CD4-positive, alpha-beta memory T cell (primary cell): Measurements from ENCODE around the gene DKKL1. TPM values are rescaled to one million over a fixed set of nuclear protein-coding genes. Genes with fewer than 3 reads are reported as not detected.

ENCODE experiments used
- CTCF ChIA-PET: fragments of 350-600 bp; sonication (Branson Sonifier 250); formaldehyde crosslinking; loops from one replicate; lab custom pipeline; 2021; ENCODE audit warnings: inconsistent platforms; ENCODE audit not compliant: partially characterized antibody; lab: Charles Lee
- POLR2A ChIA-PET: fragments of 350-600 bp; sonication (Branson Sonifier 250); formaldehyde crosslinking; loops from one replicate; lab custom pipeline; 2021; ENCODE audit not compliant: partially characterized antibody; lab: Charles Lee
- DNase-seq, 5 donors: peaks; one replicate each; pipeline versions ENCODE4 v3.0.0 to v3.0.0-alpha.2; 2020 to 2022; ENCODE audit warnings: mixed read lengths in 1 of 5
- H3K27ac ChIP-seq: one replicate; pipeline ENCODE4 v1.7.0; 2013; ENCODE audit warnings: low read depth, low read length
- H3K27me3 ChIP-seq: 2 replicates; pipeline ENCODE4 v1.7.0; 2013; ENCODE audit warnings: mild to moderate bottlenecking, low read length, moderate library complexity; ENCODE audit not compliant: insufficient read depth
- H3K36me3 ChIP-seq: 2 replicates; pipeline ENCODE4 v1.7.0; 2013; ENCODE audit warnings: mild to moderate bottlenecking, low read length, moderate library complexity; ENCODE audit not compliant: insufficient read depth
- H3K4me1 ChIP-seq: 2 replicates; pipeline ENCODE4 v1.7.0; 2013; ENCODE audit warnings: mild to moderate bottlenecking, low read length, moderate library complexity; ENCODE audit not compliant: insufficient read depth
- H3K4me3 ChIP-seq, 2 donors: one replicate each; pipeline ENCODE4 v1.7.0; 2013; ENCODE audit warnings: low read length in 2 of 2, mild to moderate bottlenecking in 1 of 2
- H3K9me3 ChIP-seq, 2 donors: one replicate each; pipeline ENCODE4 v1.7.0; 2013; ENCODE audit warnings: low read length in 2 of 2, control low read depth in 1 of 2; ENCODE audit not compliant: control insufficient read depth in 1 of 2
- H3K27ac Mint-ChIP-seq, 7 donors: one replicate each; pipeline ENCODE4 v1.8.0; 2020 to 2021; ENCODE audit warnings: mixed read lengths in 7 of 7, mild to moderate bottlenecking in 6 of 7, inconsistent platforms in 3 of 7, moderate library complexity in 3 of 7
- H3K27me3 Mint-ChIP-seq, 2 donors: one replicate each; pipeline ENCODE4 v1.8.0; 2020 to 2021; ENCODE audit warnings: mixed read lengths in 2 of 2
- H3K36me3 Mint-ChIP-seq, 2 donors: one replicate each; pipeline ENCODE4 v1.8.0; 2020 to 2021; ENCODE audit warnings: mixed read lengths in 2 of 2, inconsistent platforms in 1 of 2, mild to moderate bottlenecking in 1 of 2
- H3K4me1 Mint-ChIP-seq, 4 donors: one replicate each; pipeline ENCODE4 v1.8.0; 2020 to 2021; ENCODE audit warnings: mixed read lengths in 4 of 4, mild to moderate bottlenecking in 1 of 4
- H3K4me3 Mint-ChIP-seq, 8 donors: one replicate each; pipeline ENCODE4 v1.8.0; 2020 to 2021; ENCODE audit warnings: mixed read lengths in 8 of 8, mild to moderate bottlenecking in 7 of 8, moderate library complexity in 6 of 8, inconsistent platforms in 3 of 8
- H3K9me3 Mint-ChIP-seq, 8 donors: one replicate each; pipeline ENCODE4 v1.8.0; 2020 to 2021; ENCODE audit warnings: mixed read lengths in 8 of 8, mild to moderate bottlenecking in 5 of 8, inconsistent platforms in 3 of 8, moderate library complexity in 1 of 8
- intact Hi-C: fragments of 100-400 bp; cut with micrococcal nuclease; formaldehyde crosslinking; loops from one replicate; pipeline ENCODE4 v1.15.1; 2023
- polyA plus RNA-seq, 2 donors: library from polyadenylated mRNA; unstranded; fragments of 300-500 nt; fragmentation: Illumina TruSeq; gene quantifications; one replicate each; pipeline ENCODE4 v1.2.3, GENCODE V29; 2021
- total RNA-seq, 2 experiments: library from RNA; stranded (reverse); gene quantifications; one replicate each; pipeline ENCODE4 v1.2.3, GENCODE V29; 2021

Gene DKKL1
- total and polyA plus RNA-seq, 4 experiments from 2014 or later: not detected

GRCh38 chr19:49337267-49338022 is 26.2 kb upstream of the DKKL1 start:
- peaks cover 38 to 66% (median 51%) of the 10 kb centered on the region in 4 donors for H3K4me1 Mint-ChIP-seq
- ChIA-PET POLR2A (interaction anchor here (1.5 kb wide), 1 partner anchor 9 kb away, joined by 4 read pairs; no protein-coding TSS in a partner anchor), CTCF (interaction anchor here (1.0 to 1.5 kb wide), 4 partner anchors 36 to 111 kb away, joined by 3 to 4 read pairs (median 4); no protein-coding TSS in a partner anchor)
- DNase-seq: no peak
- intact Hi-C loops: no loop called here
- Histone ChIP-seq H3K9me3 (no peaks in the 10 kb centered on the region), H3K4me3 (no peak overlapping the region), H3K4me1 (peaks cover 61% of the 10 kb centered on the region), H3K27me3 (no peaks in the 10 kb centered on the region), H3K27ac (peak overlapping the region; percentile 38), H3K36me3 (peaks cover 7% of the 10 kb centered on the region)
- peak overlapping the region in 6 of 7 donors; percentile 61 to 95 (median 80) for H3K27ac Mint-ChIP-seq
- peaks cover 33 to 45% of the 10 kb centered on the region in 2 donors for H3K36me3 Mint-ChIP-seq
- H3K27me3 Mint-ChIP-seq: no peaks in the 10 kb centered on the region
- H3K4me3 Mint-ChIP-seq: peak overlapping the region; percentile 32 to 100 (median 62)
- H3K9me3 Mint-ChIP-seq: no peaks in the 10 kb centered on the region

- no peaks in the 10 kb centered on the region for H3K9me3 Mint-ChIP-seq
- H3K4me3 Mint-ChIP-seq: peak overlapping the region in 2 of 8 donors; percentile 30 to 46
- peaks cover 33 to 50% of the 10 kb centered on the region in 2 donors for H3K36me3 Mint-ChIP-seq
- CTCF ChIA-PET: interaction anchor here (1.0 to 1.5 kb wide), 3 partner anchors 37 to 111 kb away, joined by 3 to 4 read pairs (median 4); no protein-coding TSS in a partner anchor
- H3K4me1 Mint-ChIP-seq: peaks cover 40 to 65% (median 48%) of the 10 kb centered on the region in 4 donors
- Histone ChIP-seq H3K36me3 (peaks cover 7% of the 10 kb centered on the region), H3K27ac (no peak overlapping the region), H3K9me3 (no peaks in the 10 kb centered on the region), H3K4me1 (peaks cover 54% of the 10 kb centered on the region), H3K4me3 (no peak overlapping the region), H3K27me3 (no peaks in the 10 kb centered on the region)
- H3K27me3 Mint-ChIP-seq: no peaks in the 10 kb centered on the region
- peak overlapping the region in 4 of 7 donors; percentile 29 to 47 (median 42) for H3K27ac Mint-ChIP-seq
- intact Hi-C loops: no loop called here
- no peak for DNase-seq
- POLR2A ChIA-PET: no interaction called here
Measured at GRCh38 chr19:49338023-49338677, 25.5 kb upstream of the DKKL1 start.

- Histone ChIP-seq H3K4me1 (peaks cover 47% of the 10 kb centered on the region), H3K27ac (no peak overlapping the region), H3K9me3 (no peaks in the 10 kb centered on the region), H3K4me3 (no peak overlapping the region), H3K27me3 (no peaks in the 10 kb centered on the region), H3K36me3 (peaks cover 7% of the 10 kb centered on the region)
- Mint-ChIP-seq H3K27ac (peak overlapping the region in 3 of 7 donors; percentile 19 to 44 (median 39)), H3K36me3 (peaks cover 33 to 48% of the 10 kb centered on the region in 2 donors), H3K9me3 (no peaks in the 10 kb centered on the region), H3K27me3 (no peaks in the 10 kb centered on the region), H3K4me1 (peaks cover 34 to 59% (median 42%) of the 10 kb centered on the region in 4 donors), H3K4me3 (peak overlapping the region in 3 of 8 donors; percentile 20 to 35 (median 30))
- ChIA-PET POLR2A (no interaction called here), CTCF (no interaction called here)
- intact Hi-C loops: no loop called here
- no peak for DNase-seq
Measured at GRCh38 chr19:49338691-49339300, 24.9 kb upstream of the DKKL1 start.

GRCh38 chr19:49339301-49340068 is 24.2 kb upstream of the DKKL1 start:
- intact Hi-C loops: no loop called here
- Mint-ChIP-seq H3K27ac (peak overlapping the region in 2 of 7 donors; percentile 41 to 44), H3K4me3 (no peak overlapping the region), H3K36me3 (peaks cover 33 to 44% of the 10 kb centered on the region in 2 donors), H3K9me3 (no peaks in the 10 kb centered on the region), H3K27me3 (no peaks in the 10 kb centered on the region), H3K4me1 (peaks cover 28 to 53% (median 36%) of the 10 kb centered on the region in 4 donors)
- H3K27me3 ChIP-seq: no peaks in the 10 kb centered on the region
- POLR2A ChIA-PET: no interaction called here
- peaks cover 7% of the 10 kb centered on the region for H3K36me3 ChIP-seq
- H3K4me3 ChIP-seq: no peak overlapping the region
- CTCF ChIA-PET: no interaction called here
- no peaks in the 10 kb centered on the region for H3K9me3 ChIP-seq
- DNase-seq: no peak
- H3K4me1 ChIP-seq: peaks cover 40% of the 10 kb centered on the region
- no peak overlapping the region for H3K27ac ChIP-seq

- Mint-ChIP-seq H3K27ac (peak overlapping the region in 6 of 7 donors; percentile 3 to 81 (median 70)), H3K36me3 (peaks cover 33 to 43% of the 10 kb centered on the region in 2 donors), H3K9me3 (no peaks in the 10 kb centered on the region), H3K27me3 (no peaks in the 10 kb centered on the region), H3K4me3 (peak overlapping the region in 1 of 8 donors; percentile 23), H3K4me1 (peaks cover 30 to 50% (median 35%) of the 10 kb centered on the region in 4 donors)
- H3K27ac ChIP-seq: no peak overlapping the region
- H3K27me3 ChIP-seq: no peaks in the 10 kb centered on the region
- intact Hi-C loops: no loop called here
- DNase-seq: no peak
- H3K4me3 ChIP-seq: no peak overlapping the region
- peaks cover 33% of the 10 kb centered on the region for H3K4me1 ChIP-seq
- POLR2A ChIA-PET: interaction anchor here (0.6 kb wide), 1 partner anchor 27 kb away, joined by 3 read pairs; no protein-coding TSS in a partner anchor
- H3K36me3 ChIP-seq: peaks cover 7% of the 10 kb centered on the region
- CTCF ChIA-PET: no interaction called here
- no peaks in the 10 kb centered on the region for H3K9me3 ChIP-seq
Measured at GRCh38 chr19:49340069-49340864, 23.4 kb upstream of the DKKL1 start.
